ENCODE data around the gene OR56A5. TPM values are rescaled to one million over a fixed set of nuclear protein-coding genes. Genes with fewer than 3 reads are reported as not detected.

OR56A5 gene
- total and polyA plus RNA-seq, 2 donors from 2014 or later, result not detected

GRCh38 chr11:5922749-5923426 is 45.4 kb downstream of the OR56A5 start:
- no peaks in the 10 kb centered on the region for H3K36me3 ChIP-seq (ENCODE audit: control insufficient read depth in 2 of 3, insufficient read depth in 3 of 3, low read length in 3 of 3)
- H3K27ac ChIP-seq (ENCODE audit: low read depth in 2 of 2, low read length in 2 of 2), result no peak overlapping the region
- H3K27me3 ChIP-seq (ENCODE audit: control insufficient read depth, insufficient read depth, low read length), result no peaks in the 10 kb centered on the region
- peaks cover 0 to 8% (median 0%) of the 10 kb centered on the region in 3 donors for H3K9me3 ChIP-seq (ENCODE audit: control insufficient read depth in 2 of 3, insufficient read depth in 1 of 3, low read length in 3 of 3)
- no peak for DNase-seq
- no peak for TF ChIP-seq CTCF (IDR thresholded peaks at IDR 0.05; ENCODE audit: borderline replicate concordance, extremely low read depth, insufficient read depth)
- FAIRE-seq, result no peak
- intact Hi-C loops (cut with DNase I), result no loop called here
- no peaks in the 10 kb centered on the region for H3K4me1 ChIP-seq (ENCODE audit: control insufficient read depth in 2 of 3, insufficient read depth in 2 of 3, low read depth in 1 of 3, low read length in 3 of 3)
- H3K4me3 ChIP-seq (ENCODE audit: low read length in 3 of 3), result no peak overlapping the region
- H3K9ac ChIP-seq (ENCODE audit: low read length in 3 of 3), result no peak overlapping the region

Other genes with a start within 250 kb of the OR56A5 start
- 0.28 TPM for gene OR56B1, start 232.0 kb downstream of the OR56A5 start, total RNA-seq
- not detected for gene OR56B1, start 232.0 kb downstream of the OR56A5 start, polyA plus RNA-seq (ENCODE audit: insufficient read depth, low read depth, low replicate concordance)
- 0.60 TPM for gene OR52N4, start 214.3 kb downstream of the OR56A5 start, total RNA-seq
- not detected for gene OR52N4, start 214.3 kb downstream of the OR56A5 start, polyA plus RNA-seq (ENCODE audit: insufficient read depth, low read depth, low replicate concordance)
- gene OR52N5, start 185.1 kb downstream of the OR56A5 start, total RNA-seq, result not detected
- gene OR52N5, start 185.1 kb downstream of the OR56A5 start, polyA plus RNA-seq (ENCODE audit: insufficient read depth, low read depth, low replicate concordance), result not detected
- gene OR52N1, start 177.2 kb downstream of the OR56A5 start, total RNA-seq, result not detected
- gene OR52N1, start 177.2 kb downstream of the OR56A5 start, polyA plus RNA-seq (ENCODE audit: insufficient read depth, low read depth, low replicate concordance), result not detected
- gene OR52N2, start 159.6 kb downstream of the OR56A5 start, total RNA-seq, result not detected
- not detected for gene OR52N2, start 159.6 kb downstream of the OR56A5 start, polyA plus RNA-seq (ENCODE audit: insufficient read depth, low read depth, low replicate concordance)
- gene OR52E6, start 126.6 kb downstream of the OR56A5 start, total RNA-seq, result not detected
- gene OR52E6, start 126.6 kb downstream of the OR56A5 start, polyA plus RNA-seq (ENCODE audit: insufficient read depth, low read depth, low replicate concordance), result not detected
- 0.25 TPM for gene OR52E8, start 110.8 kb downstream of the OR56A5 start, total RNA-seq
- gene OR52E8, start 110.8 kb downstream of the OR56A5 start, polyA plus RNA-seq (ENCODE audit: insufficient read depth, low read depth, low replicate concordance), result not detected
- gene OR52E4, start 87.9 kb downstream of the OR56A5 start, total RNA-seq, result not detected
- gene OR52E4, start 87.9 kb downstream of the OR56A5 start, polyA plus RNA-seq (ENCODE audit: insufficient read depth, low read depth, low replicate concordance), result not detected
- not detected for gene OR52E5, start 75.3 kb downstream of the OR56A5 start, total RNA-seq
- not detected for gene OR52E5, start 75.3 kb downstream of the OR56A5 start, polyA plus RNA-seq (ENCODE audit: insufficient read depth, low read depth, low replicate concordance)
- gene OR56A3, start 26.2 kb downstream of the OR56A5 start, total RNA-seq, result not detected
- not detected for gene OR56A3, start 26.2 kb downstream of the OR56A5 start, polyA plus RNA-seq (ENCODE audit: insufficient read depth, low read depth, low replicate concordance)
- gene OR52L1, start 18.5 kb upstream of the OR56A5 start, total RNA-seq, result not detected
- not detected for gene OR52L1, start 18.5 kb upstream of the OR56A5 start, polyA plus RNA-seq (ENCODE audit: insufficient read depth, low read depth, low replicate concordance)
- gene OR56A4, start 38.5 kb upstream of the OR56A5 start, total RNA-seq, result 0.09 TPM
- not detected for gene OR56A4, start 38.5 kb upstream of the OR56A5 start, polyA plus RNA-seq (ENCODE audit: insufficient read depth, low read depth, low replicate concordance)
- gene OR56A1, start 62.3 kb upstream of the OR56A5 start, total RNA-seq, result 0.03 TPM
- not detected for gene OR56A1, start 62.3 kb upstream of the OR56A5 start, polyA plus RNA-seq (ENCODE audit: insufficient read depth, low read depth, low replicate concordance)
- not detected for gene OR56B4, start 139.2 kb upstream of the OR56A5 start, total RNA-seq
- not detected for gene OR56B4, start 139.2 kb upstream of the OR56A5 start, polyA plus RNA-seq (ENCODE audit: insufficient read depth, low read depth, low replicate concordance)
- not detected for gene OR52B2, start 201.8 kb upstream of the OR56A5 start, total RNA-seq
- gene OR52B2, start 201.8 kb upstream of the OR56A5 start, polyA plus RNA-seq (ENCODE audit: insufficient read depth, low read depth, low replicate concordance), result not detected
- gene OR52W1, start 230.7 kb upstream of the OR56A5 start, total RNA-seq, result not detected
- gene OR52W1, start 230.7 kb upstream of the OR56A5 start, polyA plus RNA-seq (ENCODE audit: insufficient read depth, low read depth, low replicate concordance), result not detected
- gene C11orf42, start 237.1 kb upstream of the OR56A5 start, total RNA-seq, result not detected
- gene C11orf42, start 237.1 kb upstream of the OR56A5 start, polyA plus RNA-seq (ENCODE audit: insufficient read depth, low read depth, low replicate concordance), result not detected